HG02943 (cell line): ENCODE results near the gene ATG3.
"Not testable (repeated sequence)": the region's sequence is repeated elsewhere in the genome, so short reads cannot be mapped to it uniquely, and the experiment has no call there.

Experiments used
- ATAC-seq: cut with Tn5 transposase; IDR thresholded peaks from one replicate; pipeline ENCODE4 v1.9.1; 2021; ENCODE audit warnings: mild to moderate bottlenecking, low read depth, moderate library complexity; ENCODE audit not compliant: unreplicated experiment

Gene ATG3

GRCh38 chr3:112503304-112503972, 58.3 kb downstream of the ATG3 start:
- ATAC-seq: no peak

GRCh38 chr3:112500621-112501020, 61.1 kb downstream of the ATG3 start:
- ATAC-seq: no peak

- peak; percentile 54 for ATAC-seq
Observed at GRCh38 chr3:112498914-112499711, 62.6 kb downstream of the ATG3 start, which contains the start of gene BTLA. Gene BTLA (minus strand): TSS chr3:112499472. CDS start chr3:112499358, 114 bp downstream.

- ATAC-seq: no peak
Observed at GRCh38 chr3:112497897-112498548, 63.7 kb downstream of the ATG3 start.

GRCh38 chr3:112496366-112497067, 65.2 kb downstream of the ATG3 start:
- ATAC-seq: no peak

- ATAC-seq: not testable (repeated sequence)
Observed at GRCh38 chr3:112494448-112494767, 67.4 kb downstream of the ATG3 start.

- ATAC-seq: no peak
Observed at GRCh38 chr3:112492124-112492523, 69.6 kb downstream of the ATG3 start.

GRCh38 chr3:112491373-112491772, 70.4 kb downstream of the ATG3 start:
- ATAC-seq: no peak

- no peak for ATAC-seq
Observed at GRCh38 chr3:112489674-112490479, 71.9 kb downstream of the ATG3 start.

- ATAC-seq: no peak
Observed at GRCh38 chr3:112486811-112487505, 74.8 kb downstream of the ATG3 start.

- ATAC-seq: no peak
Observed at GRCh38 chr3:112484352-112484751, 77.4 kb downstream of the ATG3 start.

- peak; percentile 60 for ATAC-seq
Observed at GRCh38 chr3:112482675-112483074, 79.1 kb downstream of the ATG3 start.
